Glutamatergic neuron (in vitro differentiated cells): ENCODE measurements around the gene IGFL2. TPM values are rescaled to one million over a fixed set of nuclear protein-coding genes. Genes with fewer than 3 reads are reported as not detected.
"Not testable (repeated sequence)": the region's sequence is repeated elsewhere in the genome, so short reads cannot be mapped to it uniquely, and the experiment has no call there.

Experiments used
- DNase-seq: peaks from one replicate; pipeline ENCODE4 v3.0.0; 2022
- H3K27ac Mint-ChIP-seq: one replicate; pipeline ENCODE4 v1.8.0; 2020; ENCODE audit warnings: mild to moderate bottlenecking, mixed read lengths, inconsistent platforms; ENCODE audit not compliant: unreplicated experiment
- H3K27me3 Mint-ChIP-seq: one replicate; pipeline ENCODE4 v1.8.0; 2020; ENCODE audit warnings: mild to moderate bottlenecking, moderate library complexity, mixed read lengths, inconsistent platforms; ENCODE audit not compliant: unreplicated experiment
- H3K36me3 Mint-ChIP-seq: one replicate; pipeline ENCODE4 v1.8.0; 2020; ENCODE audit warnings: mild to moderate bottlenecking, mixed read lengths, inconsistent platforms; ENCODE audit not compliant: unreplicated experiment
- H3K4me1 Mint-ChIP-seq: one replicate; pipeline ENCODE4 v1.8.0; 2020; ENCODE audit warnings: mild to moderate bottlenecking, low read depth, mixed read lengths, inconsistent platforms; ENCODE audit not compliant: unreplicated experiment
- H3K4me3 Mint-ChIP-seq: one replicate; pipeline ENCODE4 v1.8.0; 2020; ENCODE audit warnings: mild to moderate bottlenecking, mixed read lengths, inconsistent platforms; ENCODE audit not compliant: unreplicated experiment
- H3K9me3 Mint-ChIP-seq: one replicate; pipeline ENCODE4 v1.8.0; 2020; ENCODE audit warnings: mild to moderate bottlenecking, moderate library complexity, mixed read lengths, inconsistent platforms; ENCODE audit not compliant: unreplicated experiment
- total RNA-seq: library from RNA; stranded (reverse); fragmentation: NEBNext Ultra II Directional; extraction: Animal tissue kit (Norgen Biotek cat#: 25700); gene quantifications from one replicate; pipeline ENCODE4 v1.2.1, GENCODE V29; 2021; ENCODE audit not compliant: unreplicated experiment
- TF ChIP-seq, protein P1 (sequence below): fragments of 200-600 bp; sonication (generic); IDR thresholded peaks from one replicate; pipeline ENCODE4 v1.5.0; 2021; ENCODE audit not compliant: partially characterized antibody, unreplicated experiment

The IGFL2 gene
- total RNA-seq, 1 donor from 2014 or later = not detected

DNA sequence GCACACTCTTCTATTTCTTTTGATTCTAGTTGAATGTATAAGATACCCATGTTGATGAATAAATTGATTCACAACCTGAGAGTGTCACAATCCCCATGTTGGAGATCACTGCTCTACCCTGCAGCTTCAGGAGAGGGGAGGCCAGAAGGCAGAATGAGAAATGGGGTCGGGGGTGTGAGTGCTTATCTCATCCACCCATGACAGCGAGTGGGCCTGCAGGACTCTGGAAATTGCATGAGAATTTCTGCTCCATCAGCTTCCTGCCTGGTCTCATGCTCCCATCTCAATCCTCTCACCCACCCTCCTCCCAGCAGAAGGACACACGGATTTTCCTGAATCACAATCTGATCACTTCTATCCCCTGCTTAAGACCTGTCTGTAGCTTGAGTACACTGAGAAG, 58.6 kb downstream of the IGFL2 start:
- DNase-seq = no peak
- no peak overlapping the region for H3K27ac Mint-ChIP-seq
- peaks cover 14% of the 10 kb centered on the region for H3K36me3 Mint-ChIP-seq
- no peaks in the 10 kb centered on the region for H3K27me3 Mint-ChIP-seq
- TF ChIP-seq, protein P1, sequence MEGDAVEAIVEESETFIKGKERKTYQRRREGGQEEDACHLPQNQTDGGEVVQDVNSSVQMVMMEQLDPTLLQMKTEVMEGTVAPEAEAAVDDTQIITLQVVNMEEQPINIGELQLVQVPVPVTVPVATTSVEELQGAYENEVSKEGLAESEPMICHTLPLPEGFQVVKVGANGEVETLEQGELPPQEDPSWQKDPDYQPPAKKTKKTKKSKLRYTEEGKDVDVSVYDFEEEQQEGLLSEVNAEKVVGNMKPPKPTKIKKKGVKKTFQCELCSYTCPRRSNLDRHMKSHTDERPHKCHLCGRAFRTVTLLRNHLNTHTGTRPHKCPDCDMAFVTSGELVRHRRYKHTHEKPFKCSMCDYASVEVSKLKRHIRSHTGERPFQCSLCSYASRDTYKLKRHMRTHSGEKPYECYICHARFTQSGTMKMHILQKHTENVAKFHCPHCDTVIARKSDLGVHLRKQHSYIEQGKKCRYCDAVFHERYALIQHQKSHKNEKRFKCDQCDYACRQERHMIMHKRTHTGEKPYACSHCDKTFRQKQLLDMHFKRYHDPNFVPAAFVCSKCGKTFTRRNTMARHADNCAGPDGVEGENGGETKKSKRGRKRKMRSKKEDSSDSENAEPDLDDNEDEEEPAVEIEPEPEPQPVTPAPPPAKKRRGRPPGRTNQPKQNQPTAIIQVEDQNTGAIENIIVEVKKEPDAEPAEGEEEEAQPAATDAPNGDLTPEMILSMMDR = no peak
- no peak overlapping the region for H3K4me3 Mint-ChIP-seq
- H3K9me3 Mint-ChIP-seq = peaks cover 3% of the 10 kb centered on the region
- H3K4me1 Mint-ChIP-seq = peaks cover 7% of the 10 kb centered on the region

DNA sequence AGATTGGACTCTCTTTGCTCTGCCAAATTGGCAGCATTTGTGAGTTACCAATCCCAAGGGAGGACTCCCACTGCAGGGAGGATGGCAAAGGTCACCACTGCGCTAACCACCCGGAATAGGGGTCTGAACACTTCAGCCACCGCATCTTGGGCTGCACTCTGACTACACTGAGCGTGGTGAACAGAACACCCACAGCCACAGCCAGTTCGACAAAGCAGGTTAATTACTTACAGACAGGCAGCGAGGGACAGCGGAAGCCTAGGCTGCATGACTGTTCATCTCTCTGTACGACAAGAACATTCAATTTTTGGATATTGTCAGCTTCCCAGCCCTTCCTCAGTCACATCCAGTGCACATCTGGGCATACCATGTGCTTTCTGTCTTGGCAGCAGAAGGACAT, 59.8 kb downstream of the IGFL2 start:
- H3K4me1 Mint-ChIP-seq, H3K4me3 Mint-ChIP-seq, H3K9me3 Mint-ChIP-seq, H3K27ac Mint-ChIP-seq, H3K27me3 Mint-ChIP-seq, DNase-seq, H3K36me3 Mint-ChIP-seq: not testable (repeated sequence)

DNA sequence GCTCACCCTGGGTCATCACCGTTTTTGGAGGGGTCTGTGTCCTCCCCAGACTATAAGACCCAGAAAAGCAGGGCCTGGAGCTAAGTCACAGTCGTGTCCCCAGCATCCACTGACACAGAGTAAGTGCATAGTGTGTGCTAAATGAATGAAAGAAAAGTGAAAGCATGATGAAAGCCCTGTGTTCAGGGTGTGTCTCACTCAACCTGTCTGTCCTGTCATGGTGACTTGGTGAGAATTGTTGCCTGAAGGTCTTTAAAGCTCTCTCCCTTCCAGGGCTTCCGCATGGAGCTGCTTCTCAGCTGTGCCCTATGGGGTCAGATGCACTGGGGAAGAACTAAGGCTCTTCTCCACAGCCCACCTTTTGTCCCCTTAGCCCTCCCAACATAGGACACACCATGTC, 61.0 kb downstream of the IGFL2 start:
- TF ChIP-seq, protein P1 = no peak
- no peak overlapping the region for H3K4me3 Mint-ChIP-seq
- H3K4me1 Mint-ChIP-seq = peaks cover 7% of the 10 kb centered on the region
- no peaks in the 10 kb centered on the region for H3K36me3 Mint-ChIP-seq
- no peaks in the 10 kb centered on the region for H3K27me3 Mint-ChIP-seq
- DNase-seq = no peak
- H3K27ac Mint-ChIP-seq = no peak overlapping the region
- H3K9me3 Mint-ChIP-seq = peaks cover 4% of the 10 kb centered on the region

DNA sequence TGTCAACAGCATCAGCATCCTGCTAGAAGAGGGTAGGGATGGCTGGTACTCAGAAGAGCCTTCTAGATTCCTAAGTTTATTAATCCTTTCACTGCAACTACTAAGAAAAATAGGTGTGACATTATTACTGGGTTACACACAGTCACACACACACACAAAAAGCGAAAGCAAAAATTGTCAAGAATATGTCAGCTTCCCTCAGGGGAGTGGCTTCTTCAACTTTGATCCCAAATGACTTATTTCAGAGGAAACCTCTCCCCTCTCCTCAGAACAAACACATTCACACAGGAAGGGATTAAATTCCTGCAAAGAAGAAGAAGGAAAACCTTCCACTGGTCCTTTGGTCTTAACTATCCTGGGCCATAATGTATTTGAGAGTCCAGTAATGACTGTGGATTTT, 61.4 kb downstream of the IGFL2 start:
- peaks cover 7% of the 10 kb centered on the region for H3K4me1 Mint-ChIP-seq
- H3K9me3 Mint-ChIP-seq = peaks cover 4% of the 10 kb centered on the region
- no peaks in the 10 kb centered on the region for H3K36me3 Mint-ChIP-seq
- TF ChIP-seq, protein P1 = no peak
- no peak overlapping the region for H3K27ac Mint-ChIP-seq
- no peak overlapping the region for H3K4me3 Mint-ChIP-seq
- no peaks in the 10 kb centered on the region for H3K27me3 Mint-ChIP-seq
- no peak for DNase-seq

DNA sequence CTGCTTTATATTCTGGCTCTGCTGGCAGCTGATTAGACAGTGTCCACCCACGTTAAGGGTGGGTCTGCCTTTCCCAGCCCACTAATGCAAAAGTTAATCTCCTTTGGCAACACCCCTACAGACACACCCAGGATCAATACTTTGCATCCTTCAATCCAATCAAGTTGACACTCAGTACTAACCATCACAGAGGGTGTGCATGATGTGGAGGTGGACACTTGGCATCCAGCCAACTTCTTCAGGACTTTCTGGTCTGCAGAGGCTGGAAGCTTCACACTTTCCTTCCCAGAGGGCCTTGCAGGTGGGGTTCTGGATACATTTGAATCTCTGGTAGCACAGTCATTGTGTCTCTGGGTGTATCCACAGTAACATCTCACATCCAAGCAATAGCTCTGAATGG, 62.6 kb downstream of the IGFL2 start:
- Mint-ChIP-seq H3K4me1 (peaks cover 6% of the 10 kb centered on the region), H3K27me3 (no peaks in the 10 kb centered on the region), H3K9me3 (peaks cover 4% of the 10 kb centered on the region), H3K36me3 (no peaks in the 10 kb centered on the region), H3K4me3 (no peak overlapping the region), H3K27ac (no peak overlapping the region)
- no peak for DNase-seq
- TF ChIP-seq, protein P1 = no peak

Other genes with a start within 250 kb of the IGFL2 start
- 7.1 TPM for gene MYPOP, start 245.6 kb upstream of the IGFL2 start, total RNA-seq
- not detected for gene NANOS2, start 233.5 kb upstream of the IGFL2 start, total RNA-seq
- gene NOVA2, start 174.4 kb upstream of the IGFL2 start, total RNA-seq = 163 TPM
- gene CCDC61, start 152.8 kb upstream of the IGFL2 start, total RNA-seq = 33.5 TPM
- not detected for gene PGLYRP1, start 125.2 kb upstream of the IGFL2 start, total RNA-seq
- gene IGFL4, start 107.2 kb upstream of the IGFL2 start, total RNA-seq = 0.20 TPM
- gene IGFL3, start 23.6 kb upstream of the IGFL2 start, total RNA-seq = not detected
- gene IGFL1, start 81.5 kb downstream of the IGFL2 start, total RNA-seq = not detected
- 4.4 TPM for gene HIF3A, start 148.8 kb downstream of the IGFL2 start, total RNA-seq
- 85.8 TPM for gene PPP5C, start 198.8 kb downstream of the IGFL2 start, total RNA-seq